ENCODE data around the gene ATP6V0A4.

ATP6V0A4 gene

GRCh38 chr7:138776166-138776833 is 21.7 kb downstream of the ATP6V0A4 start:
- H3K27me3 Mint-ChIP-seq, result no peaks in the 10 kb centered on the region
- no peaks in the 10 kb centered on the region for H3K36me3 Mint-ChIP-seq
- no peaks in the 10 kb centered on the region for H3K4me1 Mint-ChIP-seq
- H3K9me3 Mint-ChIP-seq, result no peaks in the 10 kb centered on the region
- H3K27ac Mint-ChIP-seq, result no peak overlapping the region
- no peak overlapping the region for H3K4me3 Mint-ChIP-seq

GRCh38 chr7:138773817-138774216 is 24.2 kb downstream of the ATP6V0A4 start:
- no peak overlapping the region for H3K4me3 Mint-ChIP-seq
- no peaks in the 10 kb centered on the region for H3K27me3 Mint-ChIP-seq
- no peak overlapping the region for H3K27ac Mint-ChIP-seq
- no peaks in the 10 kb centered on the region for H3K9me3 Mint-ChIP-seq
- no peaks in the 10 kb centered on the region for H3K36me3 Mint-ChIP-seq
- H3K4me1 Mint-ChIP-seq, result peaks cover 7% of the 10 kb centered on the region

GRCh38 chr7:138773176-138773575 is 24.8 kb downstream of the ATP6V0A4 start:
- Mint-ChIP-seq H3K4me3 (no peak overlapping the region), H3K36me3 (no peaks in the 10 kb centered on the region), H3K27me3 (no peaks in the 10 kb centered on the region), H3K9me3 (no peaks in the 10 kb centered on the region), H3K27ac (no peak overlapping the region), H3K4me1 (peaks cover 7% of the 10 kb centered on the region)

- no peak overlapping the region for H3K27ac Mint-ChIP-seq
- no peaks in the 10 kb centered on the region for H3K36me3 Mint-ChIP-seq
- H3K4me3 Mint-ChIP-seq, result no peak overlapping the region
- H3K4me1 Mint-ChIP-seq, result peaks cover 7% of the 10 kb centered on the region
- H3K27me3 Mint-ChIP-seq, result no peaks in the 10 kb centered on the region
- H3K9me3 Mint-ChIP-seq, result no peaks in the 10 kb centered on the region
These were observed 27.1 kb downstream of the ATP6V0A4 start for GRCh38 chr7:138770904-138771303.

GRCh38 chr7:138768241-138768640 is 29.8 kb downstream of the ATP6V0A4 start:
- Mint-ChIP-seq H3K9me3 (no peaks in the 10 kb centered on the region), H3K4me3 (no peak overlapping the region), H3K4me1 (peaks cover 7% of the 10 kb centered on the region), H3K36me3 (no peaks in the 10 kb centered on the region), H3K27me3 (no peaks in the 10 kb centered on the region), H3K27ac (no peak overlapping the region)

- Mint-ChIP-seq H3K4me1 (peaks cover 46% of the 10 kb centered on the region), H3K27ac (peak overlapping the region; percentile 59), H3K36me3 (no peaks in the 10 kb centered on the region), H3K27me3 (no peaks in the 10 kb centered on the region), H3K4me3 (peak overlapping the region; percentile 5), H3K9me3 (no peaks in the 10 kb centered on the region)
These were observed 41.3 kb downstream of the ATP6V0A4 start for GRCh38 chr7:138756591-138757242.

GRCh38 chr7:138755842-138756590 is 42.0 kb downstream of the ATP6V0A4 start:
- H3K4me3 Mint-ChIP-seq, result no peak overlapping the region
- H3K9me3 Mint-ChIP-seq, result no peaks in the 10 kb centered on the region
- peak overlapping the region; percentile 70 for H3K27ac Mint-ChIP-seq
- peaks cover 53% of the 10 kb centered on the region for H3K4me1 Mint-ChIP-seq
- no peaks in the 10 kb centered on the region for H3K27me3 Mint-ChIP-seq
- H3K36me3 Mint-ChIP-seq, result no peaks in the 10 kb centered on the region

- Mint-ChIP-seq H3K4me1 (peaks cover 60% of the 10 kb centered on the region), H3K36me3 (no peaks in the 10 kb centered on the region), H3K9me3 (no peaks in the 10 kb centered on the region), H3K27me3 (no peaks in the 10 kb centered on the region), H3K4me3 (no peak overlapping the region), H3K27ac (peak overlapping the region; percentile 1)
These were observed 42.7 kb downstream of the ATP6V0A4 start for GRCh38 chr7:138755331-138755747.

- Mint-ChIP-seq H3K36me3 (no peaks in the 10 kb centered on the region), H3K9me3 (no peaks in the 10 kb centered on the region), H3K27me3 (no peaks in the 10 kb centered on the region), H3K27ac (peak overlapping the region; percentile 10), H3K4me3 (no peak overlapping the region), H3K4me1 (peaks cover 71% of the 10 kb centered on the region)
These were observed 44.4 kb downstream of the ATP6V0A4 start for GRCh38 chr7:138753610-138754009.

GRCh38 chr7:138753150-138753518 is 44.9 kb downstream of the ATP6V0A4 start:
- no peaks in the 10 kb centered on the region for H3K9me3 Mint-ChIP-seq
- peak overlapping the region; percentile 34 for H3K4me3 Mint-ChIP-seq
- H3K27ac Mint-ChIP-seq, result peak overlapping the region; percentile 36
- H3K4me1 Mint-ChIP-seq, result peaks cover 71% of the 10 kb centered on the region
- no peaks in the 10 kb centered on the region for H3K36me3 Mint-ChIP-seq
- H3K27me3 Mint-ChIP-seq, result no peaks in the 10 kb centered on the region

GRCh38 chr7:138752518-138753149 is 45.4 kb downstream of the ATP6V0A4 start:
- no peaks in the 10 kb centered on the region for H3K27me3 Mint-ChIP-seq
- H3K4me3 Mint-ChIP-seq, result peak overlapping the region; percentile 34
- no peaks in the 10 kb centered on the region for H3K9me3 Mint-ChIP-seq
- no peaks in the 10 kb centered on the region for H3K36me3 Mint-ChIP-seq
- peak overlapping the region; percentile 36 for H3K27ac Mint-ChIP-seq
- peaks cover 68% of the 10 kb centered on the region for H3K4me1 Mint-ChIP-seq

- Mint-ChIP-seq H3K27me3 (no peaks in the 10 kb centered on the region), H3K9me3 (no peaks in the 10 kb centered on the region), H3K27ac (no peak overlapping the region), H3K36me3 (no peaks in the 10 kb centered on the region), H3K4me3 (no peak overlapping the region), H3K4me1 (peaks cover 57% of the 10 kb centered on the region)
These were observed 47.0 kb downstream of the ATP6V0A4 start for GRCh38 chr7:138750901-138751464.

- H3K4me3 Mint-ChIP-seq, result no peak overlapping the region
- H3K27me3 Mint-ChIP-seq, result no peaks in the 10 kb centered on the region
- no peaks in the 10 kb centered on the region for H3K36me3 Mint-ChIP-seq
- H3K9me3 Mint-ChIP-seq, result no peaks in the 10 kb centered on the region
- H3K27ac Mint-ChIP-seq, result no peak overlapping the region
- peaks cover 53% of the 10 kb centered on the region for H3K4me1 Mint-ChIP-seq
These were observed 47.5 kb downstream of the ATP6V0A4 start for GRCh38 chr7:138750473-138750872.

- peaks cover 56% of the 10 kb centered on the region for H3K4me1 Mint-ChIP-seq
- H3K36me3 Mint-ChIP-seq, result no peaks in the 10 kb centered on the region
- H3K4me3 Mint-ChIP-seq, result no peak overlapping the region
- no peaks in the 10 kb centered on the region for H3K27me3 Mint-ChIP-seq
- no peaks in the 10 kb centered on the region for H3K9me3 Mint-ChIP-seq
- peak overlapping the region; percentile 15 for H3K27ac Mint-ChIP-seq
These were observed 48.0 kb downstream of the ATP6V0A4 start for GRCh38 chr7:138749960-138750359.

- Mint-ChIP-seq H3K4me1 (peaks cover 53% of the 10 kb centered on the region), H3K27me3 (no peaks in the 10 kb centered on the region), H3K9me3 (no peaks in the 10 kb centered on the region), H3K36me3 (no peaks in the 10 kb centered on the region), H3K27ac (no peak overlapping the region), H3K4me3 (no peak overlapping the region)
These were observed 49.3 kb downstream of the ATP6V0A4 start for GRCh38 chr7:138748666-138749065.

Data from activated naive CD4-positive, alpha-beta T cell treated with anti-CD3 and anti-CD28 coated beads, Interleukin-2, amount 50 U/mL, for 24 hours (primary cell).